ENCODE data around the gene CCER1.

The CCER1 gene

DNA sequence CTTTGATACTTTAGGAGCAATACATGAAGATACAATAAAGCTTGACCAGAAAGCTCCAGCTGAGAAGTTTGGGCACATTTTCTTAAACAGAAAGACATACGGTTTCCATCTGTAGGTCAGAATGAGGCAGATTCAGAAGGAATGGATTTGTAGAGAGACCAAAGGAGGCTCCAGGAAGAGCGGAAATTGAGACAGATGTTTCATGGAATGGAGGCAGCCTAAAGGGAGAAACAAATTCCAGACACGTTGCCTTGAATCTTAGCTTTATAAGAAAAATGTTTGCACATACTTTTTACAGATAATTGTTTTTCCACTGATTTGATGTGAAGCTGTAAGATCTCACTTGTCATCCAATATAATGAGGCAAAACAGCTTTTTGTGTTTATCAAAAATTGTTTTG is 25.0 kb upstream of the CCER1 start:
- no peaks in the 10 kb centered on the region for H3K27me3 ChIP-seq (ENCODE audit: insufficient read depth, low read length, poor library complexity)

DNA sequence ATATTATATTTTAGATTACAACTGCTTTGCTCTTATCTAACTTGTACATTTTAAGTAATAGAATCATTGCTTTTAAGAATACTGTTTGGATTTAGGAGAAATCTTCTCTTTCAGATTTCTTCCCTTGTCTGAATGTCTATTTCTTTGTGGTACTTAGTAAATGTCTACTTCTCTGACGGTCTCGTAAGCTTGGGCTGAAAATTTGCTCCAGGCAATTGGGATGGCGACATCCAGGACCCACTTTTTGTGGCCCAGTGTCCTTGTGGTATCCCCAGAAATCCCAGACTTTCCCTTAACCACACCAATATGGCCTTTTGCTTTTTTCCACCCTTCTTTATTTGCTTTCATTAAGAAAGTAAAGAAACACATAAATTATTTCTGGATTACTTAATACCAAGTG is 24.0 kb upstream of the CCER1 start:
- Histone ChIP-seq H3K9ac (ENCODE audit: low read depth, low read length) (no peak overlapping the region), H3K4me2 (ENCODE audit: insufficient read depth, low read length) (no peak overlapping the region), H3K36me3 (ENCODE audit: insufficient read depth, low read length) (no peaks in the 10 kb centered on the region), H3K9me3 (ENCODE audit: insufficient read depth, low read length, severe bottlenecking) (no peaks in the 10 kb centered on the region), H3K79me2 (ENCODE audit: insufficient read depth, low read length) (no peaks in the 10 kb centered on the region), H3K4me3 (ENCODE audit: low read depth in 1 of 2, low read length in 2 of 2) (no peak overlapping the region), H3K27ac (ENCODE audit: low read length) (no peak overlapping the region), H4K20me1 (ENCODE audit: insufficient read depth, low read length) (no peaks in the 10 kb centered on the region), H3K4me1 (ENCODE audit: insufficient read depth, low read length) (no peaks in the 10 kb centered on the region), H3K27me3 (ENCODE audit: insufficient read depth, low read length, poor library complexity) (no peaks in the 10 kb centered on the region), H2AFZ (ENCODE audit: low read depth, low read length) (no peak overlapping the region)
- TF ChIP-seq, protein P1, sequence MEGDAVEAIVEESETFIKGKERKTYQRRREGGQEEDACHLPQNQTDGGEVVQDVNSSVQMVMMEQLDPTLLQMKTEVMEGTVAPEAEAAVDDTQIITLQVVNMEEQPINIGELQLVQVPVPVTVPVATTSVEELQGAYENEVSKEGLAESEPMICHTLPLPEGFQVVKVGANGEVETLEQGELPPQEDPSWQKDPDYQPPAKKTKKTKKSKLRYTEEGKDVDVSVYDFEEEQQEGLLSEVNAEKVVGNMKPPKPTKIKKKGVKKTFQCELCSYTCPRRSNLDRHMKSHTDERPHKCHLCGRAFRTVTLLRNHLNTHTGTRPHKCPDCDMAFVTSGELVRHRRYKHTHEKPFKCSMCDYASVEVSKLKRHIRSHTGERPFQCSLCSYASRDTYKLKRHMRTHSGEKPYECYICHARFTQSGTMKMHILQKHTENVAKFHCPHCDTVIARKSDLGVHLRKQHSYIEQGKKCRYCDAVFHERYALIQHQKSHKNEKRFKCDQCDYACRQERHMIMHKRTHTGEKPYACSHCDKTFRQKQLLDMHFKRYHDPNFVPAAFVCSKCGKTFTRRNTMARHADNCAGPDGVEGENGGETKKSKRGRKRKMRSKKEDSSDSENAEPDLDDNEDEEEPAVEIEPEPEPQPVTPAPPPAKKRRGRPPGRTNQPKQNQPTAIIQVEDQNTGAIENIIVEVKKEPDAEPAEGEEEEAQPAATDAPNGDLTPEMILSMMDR (IDR thresholded peaks at IDR 0.05; ENCODE audit: borderline replicate concordance, extremely low read depth, low read length, poor library complexity, severe bottlenecking) = no peak
- TF ChIP-seq EZH2 (IDR thresholded peaks at IDR 0.05; ENCODE audit: borderline replicate concordance, low read depth, low read length, severe bottlenecking) = no peak
- no peak for DNase-seq
- ATAC-seq (ENCODE audit: insufficient read depth, low read depth) = no peak

More for the DNA sequence above, 25.0 kb upstream of the CCER1 start:
- Histone ChIP-seq H3K79me2 (ENCODE audit: insufficient read depth, low read length) (no peaks in the 10 kb centered on the region), H3K4me2 (ENCODE audit: insufficient read depth, low read length) (no peak overlapping the region), H3K27ac (ENCODE audit: low read length) (no peak overlapping the region), H3K9ac (ENCODE audit: low read depth, low read length) (no peak overlapping the region), H3K9me3 (ENCODE audit: insufficient read depth, low read length, severe bottlenecking) (no peaks in the 10 kb centered on the region), H2AFZ (ENCODE audit: low read depth, low read length) (no peak overlapping the region), H3K36me3 (ENCODE audit: insufficient read depth, low read length) (no peaks in the 10 kb centered on the region), H4K20me1 (ENCODE audit: insufficient read depth, low read length) (no peaks in the 10 kb centered on the region), H3K4me1 (ENCODE audit: insufficient read depth, low read length) (no peaks in the 10 kb centered on the region), H3K4me3 (ENCODE audit: low read depth in 1 of 2, low read length in 2 of 2) (no peak overlapping the region)
- no peak for TF ChIP-seq EZH2 (IDR thresholded peaks at IDR 0.05; ENCODE audit: borderline replicate concordance, low read depth, low read length, severe bottlenecking)
- TF ChIP-seq, protein P1 (IDR thresholded peaks at IDR 0.05; ENCODE audit: borderline replicate concordance, extremely low read depth, low read length, poor library complexity, severe bottlenecking) = no peak
- DNase-seq (no peak), ATAC-seq (ENCODE audit: insufficient read depth, low read depth) (no peak)

DNA sequence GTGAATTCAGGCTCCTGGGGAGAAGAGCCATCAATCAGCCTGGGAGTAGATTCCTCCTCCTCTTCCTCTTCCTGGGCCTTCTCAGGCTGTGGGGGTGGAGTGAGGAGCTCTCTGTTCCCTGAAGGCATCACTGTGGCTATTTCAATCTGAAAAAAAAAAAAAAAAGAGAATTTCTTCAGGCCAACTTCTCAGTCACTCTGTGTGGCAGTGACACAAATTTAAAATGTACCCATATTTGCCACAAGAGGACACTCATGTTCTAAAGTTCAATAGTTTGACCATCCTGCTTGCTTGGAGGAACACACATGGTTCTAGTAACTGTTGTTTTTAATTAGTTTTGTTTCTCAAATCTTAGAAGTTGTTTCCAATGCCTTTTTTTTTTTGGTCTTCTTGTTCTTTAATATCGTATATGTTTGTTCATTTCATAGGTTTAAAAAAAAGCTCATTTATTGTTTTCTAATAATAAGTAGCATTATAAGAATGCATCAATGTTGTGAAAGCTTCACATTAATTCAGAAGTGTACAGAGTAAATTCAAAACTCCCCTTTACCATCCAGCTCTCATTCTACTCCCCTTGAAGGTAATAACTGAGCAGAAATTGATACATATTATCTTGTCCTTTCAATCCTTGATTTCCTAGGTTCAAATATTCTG is 23.3 kb upstream of the CCER1 start:
- H3K9ac ChIP-seq (ENCODE audit: low read depth, low read length) = no peak overlapping the region
- no peaks in the 10 kb centered on the region for H3K36me3 ChIP-seq (ENCODE audit: insufficient read depth, low read length)
- no peak overlapping the region for H3K4me3 ChIP-seq (ENCODE audit: low read depth in 1 of 2, low read length in 2 of 2)
- no peaks in the 10 kb centered on the region for H3K27me3 ChIP-seq (ENCODE audit: insufficient read depth, low read length, poor library complexity)
- H3K27ac ChIP-seq (ENCODE audit: low read length) = no peak overlapping the region
- DNase-seq (no peak), ATAC-seq (ENCODE audit: insufficient read depth, low read depth) (peak; percentile 58; the same call in 1 of the 3 replicates)
- no peak for TF ChIP-seq EZH2 (IDR thresholded peaks at IDR 0.05; ENCODE audit: borderline replicate concordance, low read depth, low read length, severe bottlenecking)
- TF ChIP-seq, protein P1 (IDR thresholded peaks at IDR 0.05; ENCODE audit: borderline replicate concordance, extremely low read depth, low read length, poor library complexity, severe bottlenecking) = peak; percentile 51
- H4K20me1 ChIP-seq (ENCODE audit: insufficient read depth, low read length) = no peaks in the 10 kb centered on the region
- H3K4me2 ChIP-seq (ENCODE audit: insufficient read depth, low read length) = no peak overlapping the region
- H3K9me3 ChIP-seq (ENCODE audit: insufficient read depth, low read length, severe bottlenecking) = no peaks in the 10 kb centered on the region
- no peak overlapping the region for H2AFZ ChIP-seq (ENCODE audit: low read depth, low read length)
- no peaks in the 10 kb centered on the region for H3K4me1 ChIP-seq (ENCODE audit: insufficient read depth, low read length)
- H3K79me2 ChIP-seq (ENCODE audit: insufficient read depth, low read length) = no peaks in the 10 kb centered on the region
